DOHH2 (cell line): ENCODE data around the gene OGFOD3.
"Not testable (repeated sequence)": the region's sequence is repeated elsewhere in the genome, so short reads cannot be mapped to it uniquely, and the experiment has no call there.

Experiments
- H3F3A ChIP-seq: fragments of 200-600 bp; sonication (generic), shearing (Covaris generic); 2 replicates; pipeline ENCODE4 v1.6.0; 2016; ENCODE audit warnings: antibody characterized with exemption, mild to moderate bottlenecking; ENCODE audit not compliant: control insufficient read depth, insufficient read depth
- H3K27ac ChIP-seq: fragments of 200-600 bp; sonication (generic); 2 replicates; pipeline ENCODE4 v1.5.1; 2014; ENCODE audit warnings: low read depth, mild to moderate bottlenecking, low read length, moderate library complexity
- H3K27me3 ChIP-seq: fragments of 200-600 bp; sonication (generic); 2 replicates; pipeline ENCODE4 v1.6.1; 2014; ENCODE audit warnings: mild to moderate bottlenecking, low read length, mixed read lengths; ENCODE audit not compliant: control insufficient read depth
- H3K36me3 ChIP-seq: fragments of 200-600 bp; sonication (generic); 2 replicates; pipeline ENCODE4 v1.6.1; 2014; ENCODE audit warnings: mild to moderate bottlenecking, low read length, moderate library complexity, mixed read lengths; ENCODE audit not compliant: control insufficient read depth
- H3K4me1 ChIP-seq: fragments of 200-600 bp; sonication (generic); 2 replicates; pipeline ENCODE4 v1.6.1; 2014; ENCODE audit warnings: mild to moderate bottlenecking, low read length, mixed read lengths; ENCODE audit not compliant: control insufficient read depth
- H3K4me2 ChIP-seq: fragments of 200-600 bp; sonication (generic); 2 replicates; pipeline ENCODE4 v1.6.0; 2014; ENCODE audit warnings: mild to moderate bottlenecking, low read length, moderate library complexity
- H3K4me3 ChIP-seq: fragments of 200-600 bp; sonication (generic); 2 replicates; pipeline ENCODE4 v1.5.1; 2014; ENCODE audit warnings: mild to moderate bottlenecking, low read length, mixed read lengths
- H3K79me2 ChIP-seq: fragments of 200-600 bp; sonication (generic); 2 replicates; pipeline ENCODE4 v1.6.1; 2014; ENCODE audit warnings: mild to moderate bottlenecking, low read length, mixed read lengths; ENCODE audit not compliant: control insufficient read depth
- H3K9me2 ChIP-seq: fragments of 200-600 bp; sonication (generic); replicated peaks from 2 replicates; pipeline ENCODE4 v1.6.1; 2014; ENCODE audit warnings: mild to moderate bottlenecking, low read length, mixed read lengths; ENCODE audit not compliant: control insufficient read depth
- H3K9me3 ChIP-seq: fragments of 200-600 bp; sonication (generic); 2 replicates; pipeline ENCODE4 v1.6.1; 2014; ENCODE audit warnings: antibody characterized with exemption, low read length, mixed read lengths; ENCODE audit not compliant: control insufficient read depth, insufficient read depth
- H4K20me1 ChIP-seq: fragments of 200-600 bp; sonication (generic); 2 replicates; pipeline ENCODE4 v1.6.0; 2014; ENCODE audit warnings: low read depth, mild to moderate bottlenecking, antibody characterized with exemption, low read length, moderate library complexity; ENCODE audit not compliant: control insufficient read depth, insufficient read depth
- EZH2phosphoT487 ChIP-seq: fragments of 200-600 bp; sonication (generic); IDR thresholded peaks from 2 replicates; pipeline ENCODE4 v1.6.1; 2017; ENCODE audit warnings: borderline replicate concordance, mild to moderate bottlenecking, antibody characterized with exemption, low read length, moderate library complexity, mixed read lengths
- TF ChIP-seq, protein P1 (sequence below): fragments of 200-600 bp; sonication (generic); IDR thresholded peaks from one replicate; pipeline ENCODE4 v1.5.1; 2014; ENCODE audit warnings: antibody characterized with exemption, mild to moderate bottlenecking, low read depth, low read length; ENCODE audit not compliant: poor library complexity, severe bottlenecking

OGFOD3 gene

DNA sequence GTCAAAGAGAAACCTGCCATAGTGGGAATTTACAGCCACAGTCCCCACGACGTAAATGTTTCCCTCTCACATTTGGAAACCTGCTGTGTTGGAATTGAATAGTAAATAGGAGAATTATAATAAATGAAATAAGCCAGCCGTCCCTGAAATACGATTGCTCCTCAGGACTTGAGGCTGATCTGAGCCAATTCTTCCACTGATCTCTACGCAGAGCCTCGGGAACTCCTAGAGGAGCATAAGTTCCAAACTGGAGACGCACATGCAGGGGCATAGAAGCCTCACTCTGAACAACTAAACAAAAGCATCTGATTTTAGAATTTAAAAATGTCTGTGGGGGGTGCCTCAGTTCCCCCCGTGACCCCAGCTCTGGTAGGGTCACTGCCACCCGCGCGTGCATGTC is 69.5 kb downstream of the OGFOD3 start:
- no peak overlapping the region for H3K4me3 ChIP-seq
- H3K36me3 ChIP-seq = no peaks in the 10 kb centered on the region
- H4K20me1 ChIP-seq = no peaks in the 10 kb centered on the region
- H3K79me2 ChIP-seq = no peaks in the 10 kb centered on the region
- H3K9me2 ChIP-seq = no peaks in the 10 kb centered on the region
- peaks cover 40% of the 10 kb centered on the region for H3K4me1 ChIP-seq
- no peaks in the 10 kb centered on the region for H3K9me3 ChIP-seq
- H3K27me3 ChIP-seq = no peaks in the 10 kb centered on the region
- TF ChIP-seq, protein P1, sequence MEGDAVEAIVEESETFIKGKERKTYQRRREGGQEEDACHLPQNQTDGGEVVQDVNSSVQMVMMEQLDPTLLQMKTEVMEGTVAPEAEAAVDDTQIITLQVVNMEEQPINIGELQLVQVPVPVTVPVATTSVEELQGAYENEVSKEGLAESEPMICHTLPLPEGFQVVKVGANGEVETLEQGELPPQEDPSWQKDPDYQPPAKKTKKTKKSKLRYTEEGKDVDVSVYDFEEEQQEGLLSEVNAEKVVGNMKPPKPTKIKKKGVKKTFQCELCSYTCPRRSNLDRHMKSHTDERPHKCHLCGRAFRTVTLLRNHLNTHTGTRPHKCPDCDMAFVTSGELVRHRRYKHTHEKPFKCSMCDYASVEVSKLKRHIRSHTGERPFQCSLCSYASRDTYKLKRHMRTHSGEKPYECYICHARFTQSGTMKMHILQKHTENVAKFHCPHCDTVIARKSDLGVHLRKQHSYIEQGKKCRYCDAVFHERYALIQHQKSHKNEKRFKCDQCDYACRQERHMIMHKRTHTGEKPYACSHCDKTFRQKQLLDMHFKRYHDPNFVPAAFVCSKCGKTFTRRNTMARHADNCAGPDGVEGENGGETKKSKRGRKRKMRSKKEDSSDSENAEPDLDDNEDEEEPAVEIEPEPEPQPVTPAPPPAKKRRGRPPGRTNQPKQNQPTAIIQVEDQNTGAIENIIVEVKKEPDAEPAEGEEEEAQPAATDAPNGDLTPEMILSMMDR = no peak
- no peak for TF ChIP-seq EZH2phosphoT487
- no peak overlapping the region for H3K4me2 ChIP-seq
- peaks cover 7% of the 10 kb centered on the region for H3F3A ChIP-seq
- no peak overlapping the region for H3K27ac ChIP-seq

DNA sequence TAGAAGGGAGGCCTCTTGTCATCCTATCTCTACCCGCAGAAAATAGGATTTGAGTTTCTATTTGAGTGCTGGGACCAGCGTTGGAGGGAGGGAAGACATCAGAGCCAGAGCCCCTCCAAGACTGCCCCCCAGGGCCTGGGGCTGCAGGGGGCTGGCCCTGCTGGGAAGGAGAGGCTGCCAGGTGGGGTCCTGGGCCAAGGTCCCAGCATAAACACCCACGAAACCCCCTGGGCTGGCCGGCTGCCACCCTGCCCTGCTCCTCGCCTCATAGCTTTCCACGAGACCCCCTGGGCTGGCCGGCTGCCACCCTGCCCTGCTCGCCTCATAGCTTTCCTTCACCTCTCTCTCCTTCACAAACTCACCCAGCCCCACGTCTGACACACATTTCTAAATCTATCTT is 70.0 kb downstream of the OGFOD3 start:
- TF ChIP-seq, protein P1 = no peak
- no peak for TF ChIP-seq EZH2phosphoT487
- no peaks in the 10 kb centered on the region for H3K36me3 ChIP-seq
- H3K9me2 ChIP-seq = no peaks in the 10 kb centered on the region
- peaks cover 7% of the 10 kb centered on the region for H3F3A ChIP-seq
- no peak overlapping the region for H3K27ac ChIP-seq
- H3K27me3 ChIP-seq = no peaks in the 10 kb centered on the region
- H3K4me3 ChIP-seq = no peak overlapping the region
- H4K20me1 ChIP-seq = no peaks in the 10 kb centered on the region
- H3K4me1 ChIP-seq = peaks cover 40% of the 10 kb centered on the region
- H3K79me2 ChIP-seq = no peaks in the 10 kb centered on the region
- H3K9me3 ChIP-seq = no peaks in the 10 kb centered on the region
- no peak overlapping the region for H3K4me2 ChIP-seq

DNA sequence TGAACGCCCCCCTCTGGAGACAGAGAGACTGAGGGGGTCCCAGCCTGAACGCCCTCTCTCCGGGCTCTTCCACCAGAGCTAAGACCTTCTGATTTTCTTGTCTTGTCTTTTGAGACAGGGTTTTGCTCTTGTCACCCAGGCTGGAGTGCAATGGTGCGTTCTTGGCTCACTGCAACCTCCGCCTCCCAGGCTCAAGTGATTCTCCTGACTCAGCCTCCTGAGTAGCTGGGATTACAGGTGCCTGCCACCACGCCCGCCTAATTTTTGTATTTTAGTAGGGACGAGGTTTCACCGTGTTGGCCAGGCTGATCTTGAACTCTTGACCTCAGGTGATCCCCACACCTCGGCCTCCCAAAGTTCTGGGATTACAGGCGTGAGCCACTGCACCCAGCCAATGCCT is 70.4 kb downstream of the OGFOD3 start:
- not testable (repeated sequence) for H3K4me2 ChIP-seq, H3K36me3 ChIP-seq, H3K27me3 ChIP-seq, H3K4me3 ChIP-seq, H4K20me1 ChIP-seq, H3F3A ChIP-seq, H3K27ac ChIP-seq, H3K79me2 ChIP-seq, H3K9me2 ChIP-seq, H3K9me3 ChIP-seq
- peaks cover 40% of the 10 kb centered on the region for H3K4me1 ChIP-seq

DNA sequence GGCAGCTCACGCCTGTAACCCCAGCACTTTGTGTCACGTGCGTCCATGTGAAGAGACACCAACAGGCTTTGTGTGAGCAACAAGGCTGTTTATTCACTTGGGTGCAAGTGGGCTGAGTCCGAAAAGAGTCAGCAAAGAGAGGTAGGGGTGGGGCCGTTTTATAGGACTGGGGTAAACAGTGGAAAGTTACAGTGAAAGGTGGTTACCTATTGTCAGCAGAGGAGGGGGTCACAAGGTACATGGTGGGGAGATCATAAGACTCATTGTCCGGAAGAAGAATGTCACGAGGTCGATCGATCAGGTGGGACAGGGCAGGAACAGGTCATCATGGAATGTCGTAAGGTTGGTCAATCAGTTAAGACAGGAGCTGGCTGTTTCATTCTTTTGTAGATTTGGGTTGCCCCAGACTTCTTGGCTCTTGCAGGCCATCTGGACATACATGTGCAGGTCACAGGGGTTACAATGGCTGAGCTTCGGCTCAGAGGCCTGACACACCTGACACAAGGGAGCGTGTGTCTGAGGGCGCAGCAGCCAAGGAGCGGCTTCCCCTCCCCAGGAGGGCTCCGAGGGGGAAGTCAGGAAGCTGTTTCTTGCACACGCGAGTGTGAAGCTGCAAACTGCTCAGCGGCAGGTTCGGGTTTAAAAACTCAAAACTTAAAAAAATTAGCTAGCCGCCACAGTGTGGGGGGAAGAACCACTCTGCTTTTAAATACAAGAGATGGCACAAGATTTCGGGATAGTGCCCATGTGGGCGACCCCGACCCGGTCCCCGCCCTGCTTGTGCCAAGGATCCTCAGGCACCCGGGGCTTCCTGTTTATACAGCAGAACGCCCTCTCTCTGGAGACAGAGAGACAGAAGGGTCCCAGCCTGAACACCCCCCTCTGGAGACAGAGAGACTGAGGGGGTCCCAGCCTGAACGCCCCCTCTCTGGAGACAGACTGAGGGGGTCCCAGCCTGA is 71.8 kb downstream of the OGFOD3 start:
- Histone ChIP-seq H3K4me2 (no peak overlapping the region), H3K27me3 (no peaks in the 10 kb centered on the region), H3K79me2 (no peaks in the 10 kb centered on the region), H3F3A (peaks cover 7% of the 10 kb centered on the region), H3K4me1 (peaks cover 32% of the 10 kb centered on the region), H3K9me3 (no peaks in the 10 kb centered on the region), H3K36me3 (no peaks in the 10 kb centered on the region), H4K20me1 (no peaks in the 10 kb centered on the region), H3K27ac (no peak overlapping the region), H3K9me2 (no peaks in the 10 kb centered on the region), H3K4me3 (no peak overlapping the region)
- no peak for TF ChIP-seq EZH2phosphoT487
- TF ChIP-seq, protein P1 = no peak
